GM12892 (cell line): Measurements from ENCODE around the gene NEDD8.

Experiments
- POLR2A ChIP-seq: IDR thresholded peaks from 2 replicates; pipeline ENCODE4 v1.6.1; 2011; ENCODE audit warnings: low read depth, low read length, control low read depth
- POLR2AphosphoS5 ChIP-seq: IDR thresholded peaks from 2 replicates; pipeline ENCODE4 v1.6.1; 2011; ENCODE audit warnings: low read depth, low read length, control low read depth

- TF ChIP-seq POLR2A (no peak), POLR2AphosphoS5 (no peak)
Observed at GRCh38 chr14:24268225-24268624, 36.1 kb upstream of the NEDD8 start.
